ENCODE data around the gene CCDC149. TPM values are rescaled to one million over a fixed set of nuclear protein-coding genes. Genes with fewer than 3 reads are reported as not detected.
A peak's percentile ranks its signal among the peaks of the same experiment; 100 is the strongest.

CCDC149 gene
- polyA plus RNA-seq, 1 donor, result 13.8 TPM

GRCh38 chr4:24799544-24800324 is 113.1 kb downstream of the CCDC149 start:
- no peak for DNase-seq

DNA sequence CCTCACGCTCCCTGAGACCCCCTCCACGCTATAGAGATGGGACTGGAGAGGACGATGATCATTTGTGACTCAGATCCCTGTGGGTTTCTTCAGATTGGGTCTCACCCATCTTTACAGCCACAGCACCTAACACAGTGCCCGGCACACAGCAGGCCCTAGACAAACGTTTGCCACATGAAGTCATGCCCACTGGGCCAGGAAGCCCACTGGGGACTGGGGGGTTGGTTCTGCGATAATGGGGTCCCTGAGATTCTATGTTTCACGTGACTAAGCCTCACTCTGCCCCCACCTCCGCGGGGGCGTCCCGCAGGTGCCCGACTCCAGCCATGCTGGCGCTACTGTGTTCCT is 113.7 kb downstream of the CCDC149 start:
- DNase-seq, result no peak

DNA sequence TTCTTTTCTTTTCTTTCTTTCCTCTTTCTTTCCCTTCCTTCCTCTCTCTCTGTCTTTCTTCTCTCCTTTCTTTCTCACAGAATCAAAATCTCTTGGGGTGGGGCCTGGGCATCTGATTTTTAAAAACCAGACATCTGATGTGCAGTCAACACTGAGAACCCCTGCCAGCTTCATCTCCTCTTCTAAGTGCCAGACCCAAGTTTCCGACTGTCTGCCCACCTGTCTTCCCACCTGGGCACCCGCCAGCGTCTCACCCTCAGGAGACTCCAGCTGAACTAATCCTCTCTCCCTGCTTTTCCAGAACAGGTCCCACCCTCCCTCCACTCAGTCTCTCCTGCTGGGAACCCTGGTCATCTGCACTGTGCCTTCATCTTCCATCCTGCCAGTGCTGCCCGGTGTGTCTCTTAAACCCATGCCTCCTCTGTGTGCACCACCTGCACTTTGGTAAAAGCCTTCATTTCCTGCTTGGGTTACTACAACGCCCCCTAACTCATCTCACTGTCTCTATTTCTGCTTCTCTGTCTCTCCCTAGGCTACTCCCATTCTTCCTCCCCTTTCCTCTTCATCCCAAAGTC is 114.7 kb downstream of the CCDC149 start:
- DNase-seq, result no peak

- DNase-seq, result no peak
Observed at GRCh38 chr4:24796620-24797019, 116.2 kb downstream of the CCDC149 start.

GRCh38 chr4:24795666-24796381 is 117.0 kb downstream of the CCDC149 start:
- no peak for DNase-seq

DNA sequence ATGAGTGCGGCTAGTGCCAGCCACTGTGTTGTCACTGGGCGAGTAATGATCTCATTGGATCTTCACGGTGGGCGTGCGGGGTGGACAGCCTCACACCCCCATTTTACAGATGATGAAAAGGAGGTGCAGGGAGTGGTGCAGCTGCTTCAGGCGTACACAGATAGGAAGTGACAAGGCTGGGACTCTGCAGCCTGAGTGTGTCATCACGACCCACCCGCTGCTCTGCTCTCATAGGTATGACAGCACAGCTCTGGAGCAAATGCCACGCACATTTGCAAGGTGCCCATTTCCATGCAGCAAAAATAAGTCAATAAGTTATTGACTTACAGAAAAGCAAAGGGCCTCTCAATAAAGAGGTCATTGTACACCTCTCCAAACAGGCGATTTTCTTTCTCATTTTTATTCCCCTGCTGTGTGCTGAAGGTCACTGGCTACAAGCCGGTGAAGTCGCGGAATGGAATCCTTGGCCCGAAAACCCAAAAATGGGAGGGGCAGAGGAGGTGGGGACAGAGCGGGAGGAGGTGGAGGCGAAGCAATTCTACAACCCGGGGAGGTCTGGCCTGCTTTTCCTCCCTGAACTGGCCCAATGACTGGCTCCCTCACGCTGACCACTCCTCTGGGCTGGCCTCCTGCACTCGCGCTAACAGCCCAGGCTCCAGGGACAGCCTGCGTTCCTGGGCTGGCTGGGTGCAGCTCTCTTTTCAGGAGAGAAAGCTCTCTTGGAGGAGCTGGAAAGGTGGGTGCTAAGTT is 117.8 kb downstream of the CCDC149 start, which contains the start of gene SOD3:
SOD3 (plus strand) TSS at position 658 of the 750 bp plus-strand sequence. CDS start 3,949 bp downstream, outside the sequence.
- peak; percentile 88 for DNase-seq

- DNase-seq, result peak; percentile 65
Observed at GRCh38 chr4:24794480-24794879, 118.4 kb downstream of the CCDC149 start.

- no peak for DNase-seq
Observed at GRCh38 chr4:24794051-24794450, 118.8 kb downstream of the CCDC149 start.

DNA sequence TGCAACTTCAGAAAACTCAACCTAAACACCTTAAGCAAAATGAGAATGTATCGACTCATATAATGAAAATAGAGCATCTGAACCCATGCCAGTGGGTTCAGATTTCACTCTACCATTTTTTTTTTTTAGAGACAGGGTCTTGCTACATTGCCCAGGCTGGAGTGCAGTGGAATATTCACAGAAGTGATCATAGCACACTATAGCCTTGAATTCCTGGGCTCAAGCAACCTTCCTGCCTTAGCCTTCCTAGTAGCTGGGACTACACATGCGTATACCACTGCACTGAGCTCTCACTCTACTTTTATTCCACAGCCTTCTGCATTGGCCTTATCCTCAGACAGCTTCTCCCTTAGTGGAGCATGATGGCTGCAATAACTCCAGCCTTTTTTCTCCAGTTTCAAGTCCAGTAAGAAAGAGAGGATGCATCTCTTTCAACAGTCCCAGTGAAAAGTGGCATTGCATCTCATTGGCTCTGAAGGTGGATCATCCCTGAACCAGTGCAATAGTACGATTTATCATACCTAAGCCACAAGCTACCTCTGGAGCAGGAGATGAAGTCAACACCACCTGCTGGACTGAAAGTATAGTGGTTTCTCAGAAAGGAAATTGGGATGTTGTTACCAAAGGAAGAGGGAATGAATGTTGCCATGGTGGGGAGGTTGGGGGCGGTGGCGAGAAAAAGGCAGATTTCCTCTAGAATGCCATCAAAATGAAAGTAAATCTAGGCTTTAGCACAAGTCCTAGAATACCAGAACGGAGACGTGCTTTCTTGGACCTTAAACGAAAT is 119.4 kb downstream of the CCDC149 start:
- no peak for DNase-seq

DNA sequence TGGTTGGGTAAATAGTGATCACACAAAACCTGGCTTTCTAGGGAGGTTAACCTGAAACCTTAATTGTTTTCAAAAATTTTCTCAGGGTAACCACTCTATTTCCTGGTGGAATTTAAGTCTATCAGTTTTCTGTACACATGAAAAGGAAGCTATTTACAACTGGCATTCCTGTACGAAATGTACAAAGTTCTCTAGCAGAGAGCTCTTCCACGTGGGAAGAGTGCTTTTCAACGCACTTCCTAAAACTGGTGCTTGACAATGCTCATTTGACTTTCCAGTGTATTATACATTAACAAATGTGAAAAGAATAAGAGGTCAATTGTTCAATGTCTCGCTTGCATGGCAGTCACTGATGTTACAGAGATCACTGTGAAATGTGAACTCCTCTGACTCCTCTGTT is 120.3 kb downstream of the CCDC149 start:
- DNase-seq, result no peak

DNA sequence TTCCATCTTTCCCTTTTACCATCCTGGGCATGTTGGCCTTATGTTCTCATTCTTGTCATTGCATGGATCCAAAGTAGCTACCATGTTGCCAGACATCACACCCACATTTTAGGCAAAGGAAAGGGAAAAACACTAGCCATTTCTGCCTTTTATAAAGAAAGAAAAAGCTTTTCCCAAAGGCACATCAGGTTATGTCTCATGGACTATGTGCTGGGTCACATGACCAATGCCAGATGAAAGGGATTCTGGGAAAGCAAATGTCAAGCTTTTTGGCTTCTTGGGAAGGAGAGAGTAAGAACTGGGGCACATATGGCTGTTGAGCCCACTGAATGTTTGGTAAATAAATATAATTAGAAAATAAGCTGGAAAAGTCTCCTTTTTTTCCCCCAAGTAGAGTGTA is 121.8 kb downstream of the CCDC149 start:
- no peak for DNase-seq

- no peak for DNase-seq
Observed at GRCh38 chr4:24783506-24783905, 129.3 kb downstream of the CCDC149 start.

- DNase-seq, result no peak
Observed at GRCh38 chr4:24781999-24782745, 130.7 kb downstream of the CCDC149 start.

DNA sequence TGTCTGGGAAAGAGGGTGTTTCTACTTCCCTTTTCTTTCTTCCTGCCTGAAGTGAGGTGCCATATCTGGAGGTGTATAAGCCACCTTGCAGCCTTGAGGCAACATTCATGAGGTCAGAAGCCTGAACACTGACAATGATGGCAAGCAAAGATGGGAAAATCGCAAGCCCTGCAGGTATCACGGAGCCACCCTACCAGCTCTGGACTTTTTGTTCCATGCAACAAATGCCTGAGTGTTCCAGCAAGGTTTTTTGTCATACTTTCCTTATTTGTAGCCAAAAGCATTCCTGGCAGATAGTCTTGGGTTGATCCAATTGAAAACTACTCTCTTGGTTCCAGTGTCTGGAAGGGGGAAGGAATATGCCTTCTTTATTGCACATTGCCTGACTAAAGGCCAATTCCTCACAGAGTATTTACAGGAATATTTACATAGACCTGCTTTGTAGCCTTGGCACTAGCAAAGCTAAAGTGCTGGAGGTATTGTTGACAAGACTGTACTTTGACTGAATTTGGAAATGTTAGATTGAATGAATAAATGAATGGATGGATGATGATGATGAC is 131.8 kb downstream of the CCDC149 start:
- DNase-seq, result no peak

DNA sequence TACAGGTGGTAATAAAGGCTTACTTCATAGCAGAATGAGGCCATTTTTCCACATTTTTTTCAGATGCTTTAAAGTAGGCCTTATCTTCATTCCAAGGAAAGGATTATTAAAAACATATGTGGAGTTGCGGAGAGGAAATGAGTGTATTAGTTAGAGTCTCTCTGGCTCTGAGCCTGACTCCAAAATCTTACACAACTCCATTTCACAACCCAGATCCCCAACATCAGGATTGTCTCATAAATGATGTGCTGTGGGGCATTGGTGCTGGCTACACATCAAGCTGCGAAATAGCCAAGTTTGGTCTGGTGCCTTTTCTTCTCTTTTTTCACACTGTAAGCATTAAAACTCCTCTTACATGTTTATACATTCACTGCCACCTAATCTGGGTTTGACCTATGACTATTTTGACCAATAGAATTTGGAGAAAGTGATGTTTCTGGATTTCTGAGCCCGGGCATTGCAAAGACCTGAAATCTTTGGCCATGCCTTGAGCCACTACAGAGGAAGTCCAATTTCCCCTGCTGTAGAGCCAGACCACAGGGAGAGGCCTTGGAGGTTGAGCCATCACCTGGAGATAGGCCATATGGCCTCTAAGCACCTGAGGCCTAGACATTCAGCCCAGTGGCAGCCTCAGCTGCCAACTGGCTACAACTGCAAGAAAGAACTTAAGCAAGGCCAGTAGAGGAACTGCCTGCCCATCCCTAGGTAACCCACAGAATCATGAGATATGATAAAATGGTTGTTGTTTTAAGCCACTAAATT is 134.2 kb downstream of the CCDC149 start:
- peak; percentile 78 for DNase-seq

- no peak for DNase-seq
Observed at GRCh38 chr4:24777536-24778463, 135.0 kb downstream of the CCDC149 start.

- DNase-seq, result no peak
Observed at GRCh38 chr4:24775750-24776149, 137.1 kb downstream of the CCDC149 start.

GRCh38 chr4:24775032-24775605 is 137.7 kb downstream of the CCDC149 start:
- no peak for DNase-seq

GRCh38 chr4:24774452-24774851 is 138.4 kb downstream of the CCDC149 start:
- no peak for DNase-seq

Measured in hindlimb muscle (tissue), 1 donor.